GM23248 (cell line): ENCODE measurements around the gene TTBK2. TPM values are rescaled to one million over a fixed set of nuclear protein-coding genes. Genes with fewer than 3 reads are reported as not detected.

ENCODE experiments used
- DNase-seq: peaks from one replicate; pipeline ENCODE4 v3.0.0-alpha.2; 2015
- H2AFZ ChIP-seq: fragments of 200-600 bp; sonication (generic); 2 replicates; pipeline ENCODE4 v1.6.1; 2016; ENCODE audit warnings: antibody characterized with exemption
- H3F3A ChIP-seq: fragments of 200-600 bp; sonication (generic); 2 replicates; pipeline ENCODE4 v1.6.1; 2016; ENCODE audit warnings: mild to moderate bottlenecking, antibody characterized with exemption, mixed run types; ENCODE audit not compliant: insufficient read depth
- H3K27ac ChIP-seq: fragments of 200-600 bp; sonication (generic); 2 replicates; pipeline ENCODE4 v1.5.1; 2016; ENCODE audit warnings: mild to moderate bottlenecking
- H3K27me3 ChIP-seq: fragments of 200-600 bp; sonication (generic); replicated peaks from 2 replicates; pipeline ENCODE4 v1.6.1; 2016; ENCODE audit warnings: mild to moderate bottlenecking; ENCODE audit not compliant: insufficient read depth
- H3K36me3 ChIP-seq: fragments of 200-600 bp; sonication (generic); 2 replicates; pipeline ENCODE4 v1.6.1; 2016; ENCODE audit warnings: low read depth, mild to moderate bottlenecking
- H3K4me1 ChIP-seq: fragments of 200-600 bp; sonication (generic); 2 replicates; pipeline ENCODE4 v1.6.1; 2016; ENCODE audit warnings: mild to moderate bottlenecking; ENCODE audit not compliant: insufficient read depth
- H3K4me2 ChIP-seq: fragments of 200-600 bp; sonication (generic); one replicate; pipeline ENCODE4 v1.6.1; 2016; ENCODE audit warnings: mild to moderate bottlenecking; ENCODE audit not compliant: unreplicated experiment
- H3K4me3 ChIP-seq: fragments of 200-600 bp; sonication (generic); 2 replicates; pipeline ENCODE4 v1.5.1; 2016; ENCODE audit warnings: mild to moderate bottlenecking
- H3K79me2 ChIP-seq: fragments of 200-600 bp; sonication (generic); 2 replicates; pipeline ENCODE4 v1.6.1; 2016; ENCODE audit warnings: mild to moderate bottlenecking; ENCODE audit not compliant: insufficient read depth
- H3K9ac ChIP-seq: fragments of 200-600 bp; sonication (generic); 2 replicates; pipeline ENCODE4 v1.6.1; 2016; ENCODE audit warnings: mild to moderate bottlenecking
- H3K9me2 ChIP-seq: fragments of 200-600 bp; sonication (generic); 2 replicates; pipeline ENCODE4 v1.6.1; 2016; ENCODE audit warnings: mixed run types, mild to moderate bottlenecking, moderate library complexity; ENCODE audit not compliant: insufficient read depth
- H3K9me3 ChIP-seq: fragments of 200-600 bp; sonication (generic); one replicate; pipeline ENCODE4 v1.6.1; 2017; ENCODE audit warnings: low read depth
- H4K20me1 ChIP-seq: fragments of 200-600 bp; sonication (generic); 2 replicates; pipeline ENCODE4 v1.6.0; 2016; ENCODE audit not compliant: insufficient read depth
- EZH2 ChIP-seq: fragments of 200-600 bp; sonication (generic); IDR thresholded peaks from 2 replicates; pipeline ENCODE4 v1.6.1; 2018; ENCODE audit warnings: antibody characterized with exemption, mild to moderate bottlenecking; ENCODE audit not compliant: insufficient read depth, poor library complexity, severe bottlenecking
- EZH2phosphoT487 ChIP-seq: fragments of 200-600 bp; sonication (generic); IDR thresholded peaks from 2 replicates; pipeline ENCODE4 v1.6.1; 2018; ENCODE audit warnings: antibody characterized with exemption, moderate library complexity, mild to moderate bottlenecking, low read depth; ENCODE audit not compliant: insufficient read depth
- WGBS, 2 experiments: methylation state at CpG; one replicate each; pipeline ENCODE4 v1.1.6; 2015 to 2017; ENCODE audit warnings: low lambda C conversion rate in 2 of 2, low coverage in 1 of 2; ENCODE audit errors: missing lambda C conversion rate in 2 of 2; 5-methylcytosine and 5-hydroxymethylcytosine counted together
- in situ Hi-C: fragments of 300-500 bp; cut with MboI; formaldehyde crosslinking; loops from 2 replicates; pipeline ENCODE4 v1.15.0; 2020
- polyA plus RNA-seq: library from polyadenylated mRNA; unstranded; fragments of >200 nt; fragmentation: Nextera tagmentation; extraction: Ambion mirVana; gene quantifications from 2 replicates; pipeline ENCODE4 v1.2.1, GENCODE V29; 2016
- total RNA-seq: library from RNA; depleted of rRNA; stranded (reverse); fragments of >200 nt; shearing (Covaris generic); gene quantifications from 2 replicates; pipeline ENCODE4 v1.2.3, GENCODE V29; 2014

The TTBK2 gene
- total and polyA plus RNA-seq, 2 experiments from 2014 or later: 5.1 to 6.3 TPM

DNA sequence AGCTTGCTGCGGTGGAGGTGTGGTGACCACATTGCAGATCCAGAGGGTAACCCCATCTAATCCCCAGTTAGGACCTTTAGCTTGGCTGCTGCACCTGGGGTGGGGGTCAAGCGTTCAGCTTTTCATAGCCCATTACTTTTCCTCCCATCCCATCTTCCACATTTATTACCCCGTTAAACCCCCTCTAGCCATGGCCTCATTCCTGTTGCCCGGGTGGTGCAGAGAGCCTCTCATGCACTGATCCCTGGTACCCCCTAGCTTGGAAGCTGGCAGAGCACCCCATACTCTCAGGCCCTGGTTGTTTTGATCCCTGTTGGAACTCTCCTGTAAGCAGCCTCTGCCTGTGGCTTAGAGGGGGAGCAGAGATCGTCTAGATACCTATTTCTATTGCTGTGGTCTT, 204.5 kb downstream of the TTBK2 start:
- no peaks in the 10 kb centered on the region for H3K79me2 ChIP-seq
- H3K27ac ChIP-seq: no peak overlapping the region
- TF ChIP-seq EZH2phosphoT487 (no peak), EZH2 (no peak)
- no peak for DNase-seq
- no peak overlapping the region for H3K4me2 ChIP-seq
- H2AFZ ChIP-seq: no peak overlapping the region
- H3K9ac ChIP-seq: no peak overlapping the region
- no peaks in the 10 kb centered on the region for H4K20me1 ChIP-seq
- no peaks in the 10 kb centered on the region for H3K9me3 ChIP-seq
- no peaks in the 10 kb centered on the region for H3K27me3 ChIP-seq
- no peaks in the 10 kb centered on the region for H3K9me2 ChIP-seq
- H3F3A ChIP-seq: no peaks in the 10 kb centered on the region
- 0 out of 2 replicates have a peak, but pooled peaks cover 4% of the 10 kb centered on the region for H3K4me1 ChIP-seq
- in situ Hi-C loops: loop anchor here (10.0 kb wide), 1 partner anchor 209 kb away; the partner anchor contains the start of gene TTBK2
- 92 to 94% methylated on average over 5 of the region's 5 CpGs for WGBS, 2 experiments
- H3K36me3 ChIP-seq: no peaks in the 10 kb centered on the region
- H3K4me3 ChIP-seq: no peak overlapping the region

DNA sequence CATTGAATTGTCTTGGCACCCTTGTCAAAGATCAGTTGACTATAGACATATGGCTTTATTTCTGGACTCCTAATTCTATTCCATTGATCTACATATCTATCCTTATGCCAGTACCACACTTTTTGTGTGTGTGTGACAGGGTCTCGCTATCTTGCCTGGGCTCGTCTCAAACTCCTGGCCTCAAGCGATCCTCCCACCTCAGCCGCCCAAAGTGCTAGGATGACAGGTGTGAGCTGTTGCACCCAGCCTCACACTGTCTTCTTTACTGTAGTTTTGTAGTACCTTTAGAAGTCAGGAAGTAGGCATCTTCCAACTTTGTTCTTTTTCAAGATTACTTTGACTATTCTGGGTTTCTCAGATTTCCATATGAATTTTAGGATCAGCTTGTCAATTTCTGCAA, 208.0 kb downstream of the TTBK2 start:
- Histone ChIP-seq H3K9ac (no peak overlapping the region), H3K9me2 (no peaks in the 10 kb centered on the region), H3K79me2 (no peaks in the 10 kb centered on the region), H3K36me3 (no peaks in the 10 kb centered on the region), H3K4me2 (no peak overlapping the region), H3K4me3 (no peak overlapping the region), H3F3A (no peaks in the 10 kb centered on the region), H3K9me3 (no peaks in the 10 kb centered on the region), H4K20me1 (no peaks in the 10 kb centered on the region), H3K27ac (no peak overlapping the region), H2AFZ (no peak overlapping the region), H3K27me3 (no peaks in the 10 kb centered on the region), H3K4me1 (0 out of 2 replicates have a peak, but pooled peaks cover 4% of the 10 kb centered on the region)
- DNase-seq: no peak
- no peak for TF ChIP-seq EZH2phosphoT487
- no peak for TF ChIP-seq EZH2
- 93 to 94% methylated on average over 4 of the region's 4 CpGs for WGBS, 2 experiments
- in situ Hi-C loops: loop anchor here (10.0 kb wide), 1 partner anchor 212 kb away; the partner anchor contains the start of gene TTBK2

DNA sequence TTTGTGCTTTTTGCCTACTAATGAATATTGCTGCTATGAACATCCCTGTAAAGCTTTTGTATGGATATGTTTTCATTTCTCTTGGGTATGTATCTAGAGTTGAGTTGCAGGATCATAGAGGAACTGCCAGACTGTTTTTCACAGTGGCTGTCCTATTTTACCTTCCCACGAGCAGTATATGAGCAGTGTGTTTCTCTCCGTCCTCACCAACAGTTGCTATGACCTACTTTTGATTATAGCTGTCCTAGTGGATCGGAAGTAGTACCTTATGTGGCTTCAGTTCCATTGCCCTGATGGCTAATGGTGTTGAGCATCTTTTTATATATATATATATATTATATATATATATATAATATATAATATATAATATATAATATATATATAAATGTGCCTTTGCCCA, 208.8 kb downstream of the TTBK2 start:
- in situ Hi-C loops: loop anchor here (10.0 kb wide), 1 partner anchor 213 kb away; the partner anchor contains the start of gene TTBK2
- no peak overlapping the region for H3K4me2 ChIP-seq
- 0 out of 2 replicates have a peak, but pooled peaks cover under 1% of the 10 kb centered on the region for H3K4me1 ChIP-seq
- no peak overlapping the region for H3K27ac ChIP-seq
- no peaks in the 10 kb centered on the region for H3F3A ChIP-seq
- no peaks in the 10 kb centered on the region for H3K9me3 ChIP-seq
- no peak overlapping the region for H3K9ac ChIP-seq
- H2AFZ ChIP-seq: no peak overlapping the region
- no peaks in the 10 kb centered on the region for H3K36me3 ChIP-seq
- no peak overlapping the region for H3K4me3 ChIP-seq
- H3K79me2 ChIP-seq: no peaks in the 10 kb centered on the region
- no peak for DNase-seq
- H3K27me3 ChIP-seq: no peaks in the 10 kb centered on the region
- no peaks in the 10 kb centered on the region for H3K9me2 ChIP-seq
- 95 to 96% methylated on average over 3 of the region's 3 CpGs for WGBS, 2 experiments
- no peak for TF ChIP-seq EZH2
- TF ChIP-seq EZH2phosphoT487: no peak
- no peaks in the 10 kb centered on the region for H4K20me1 ChIP-seq

- no peaks in the 10 kb centered on the region for H4K20me1 ChIP-seq
- no peak for DNase-seq
- no peak overlapping the region for H3K27ac ChIP-seq
- in situ Hi-C loops: loop anchor here (10.0 kb wide), 1 partner anchor 214 kb away; the partner anchor contains the start of gene TTBK2
- H3K36me3 ChIP-seq: no peaks in the 10 kb centered on the region
- H3K27me3 ChIP-seq: no peaks in the 10 kb centered on the region
- H3K4me1 ChIP-seq: no peaks in the 10 kb centered on the region
- no peaks in the 10 kb centered on the region for H3K9me2 ChIP-seq
- H3K4me3 ChIP-seq: no peak overlapping the region
- no peak overlapping the region for H2AFZ ChIP-seq
- H3K9ac ChIP-seq: no peak overlapping the region
- WGBS, 2 experiments: 60% methylated on average over 2 of the region's 2 CpGs; no CpG with 5 or more reads in 1 of the 2 experiments
- no peak overlapping the region for H3K4me2 ChIP-seq
- TF ChIP-seq EZH2phosphoT487: no peak
- no peak for TF ChIP-seq EZH2
- no peaks in the 10 kb centered on the region for H3K79me2 ChIP-seq
- no peaks in the 10 kb centered on the region for H3F3A ChIP-seq
- H3K9me3 ChIP-seq: no peaks in the 10 kb centered on the region
Measured at GRCh38 chr15:42710662-42711061, 209.9 kb downstream of the TTBK2 start.
